NCI-H2227 (cell line): ENCODE results near the gene THADA.
A peak's percentile ranks its signal among the peaks of the same experiment; 100 is the strongest.

ENCODE experiments used
- DNase-seq: peaks from one replicate; lab custom pipeline; 2025; ENCODE audit not compliant: unreplicated experiment; lab: John Stamatoyannopoulos, UW

THADA gene

DNA sequence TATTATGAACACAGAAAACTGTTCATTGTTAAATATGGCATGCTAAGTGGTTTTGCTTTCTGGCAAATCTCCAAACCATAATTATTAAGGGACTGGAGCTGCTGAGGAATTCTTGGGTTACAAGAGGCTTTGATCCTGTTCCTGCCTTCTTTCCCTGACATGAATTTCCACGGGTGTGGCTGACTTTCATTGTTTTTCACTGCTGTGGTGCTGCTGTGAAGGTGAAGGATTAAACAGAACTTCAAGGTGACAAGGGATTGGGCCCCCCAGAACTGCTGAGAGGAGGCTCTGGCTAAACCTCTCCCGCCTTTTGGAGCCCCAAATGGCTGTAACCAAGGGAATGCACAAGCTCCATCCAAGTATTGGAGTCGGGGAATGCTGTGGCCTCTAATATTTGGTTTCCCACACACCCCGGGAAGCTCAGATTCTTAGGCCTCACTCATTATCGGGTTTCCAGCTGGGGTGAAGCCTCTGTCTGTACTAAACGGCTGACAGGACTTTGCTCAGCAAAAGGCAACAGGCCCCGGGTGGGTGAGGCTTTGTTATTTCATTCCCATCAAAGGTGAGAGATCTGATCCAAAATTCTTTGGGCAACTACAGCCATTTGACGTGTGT is 340.4 kb downstream of the THADA start:
- peak; percentile 85 for DNase-seq

- no peak for DNase-seq
Measured at GRCh38 chr2:43254331-43254730, 341.5 kb downstream of the THADA start.

DNA sequence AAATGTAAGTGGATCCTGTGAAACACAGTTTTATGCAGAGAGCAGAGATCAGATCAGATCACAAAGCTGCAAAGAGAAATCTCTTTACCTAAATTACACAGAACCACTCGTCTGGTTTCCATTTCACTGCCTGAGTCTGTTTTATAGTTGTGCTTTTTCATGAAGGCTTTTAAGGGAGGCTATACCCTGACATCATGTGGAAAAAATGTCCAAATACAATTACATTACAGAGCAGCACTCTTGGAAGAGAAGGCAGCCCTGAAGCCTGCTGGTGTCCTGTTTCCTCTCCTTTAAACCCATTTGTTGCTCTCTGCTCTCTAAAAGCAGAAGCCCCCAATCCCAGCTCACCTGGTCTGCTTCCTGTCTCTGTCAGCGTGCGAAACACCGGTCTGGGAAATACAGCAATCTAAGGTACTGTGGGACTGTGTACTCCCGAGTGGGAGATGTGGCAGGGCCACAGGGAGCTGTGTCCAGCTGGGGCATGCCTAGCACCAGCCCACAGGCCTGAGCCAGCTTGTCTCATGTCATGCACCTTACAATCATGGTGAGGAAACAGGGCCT is 344.6 kb downstream of the THADA start:
- DNase-seq: no peak

DNA sequence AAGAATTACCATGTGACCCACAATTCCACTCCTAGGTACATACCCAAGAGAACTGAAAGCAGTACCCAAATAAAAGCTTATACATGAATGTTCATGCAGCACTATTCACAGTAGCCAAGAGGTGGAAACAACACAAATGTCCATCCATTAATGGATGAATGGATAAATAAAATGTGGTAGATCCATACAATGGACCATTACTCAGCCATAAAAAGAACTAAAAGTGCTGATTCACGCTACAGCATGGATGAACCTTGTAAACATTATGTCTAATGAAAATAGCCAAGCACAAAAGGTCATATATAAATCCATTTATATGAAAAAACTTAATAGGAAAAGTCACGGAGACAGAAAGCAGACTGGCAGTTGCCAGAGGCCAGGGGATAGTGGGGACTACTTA is 345.8 kb downstream of the THADA start:
- DNase-seq: no peak

DNA sequence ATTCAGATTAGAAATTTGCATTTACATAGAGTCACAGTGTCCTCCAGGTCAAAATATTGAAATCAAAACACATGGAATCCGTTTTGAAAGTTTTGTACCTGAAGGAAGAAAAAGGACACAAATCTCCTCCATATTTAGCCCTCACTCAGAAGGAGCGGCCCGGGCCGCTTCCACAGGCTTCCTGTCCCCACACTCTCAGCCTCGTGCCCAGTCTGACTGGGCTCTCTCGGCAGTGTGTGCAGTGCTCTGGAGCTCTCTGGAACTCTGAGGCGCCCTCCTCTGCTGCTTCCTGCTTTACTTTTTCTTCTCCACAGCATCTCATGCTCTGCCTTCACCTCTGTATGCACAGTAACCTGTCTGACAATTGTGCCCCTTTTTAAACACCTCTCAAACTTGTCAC is 347.2 kb downstream of the THADA start:
- DNase-seq: no peak

DNA sequence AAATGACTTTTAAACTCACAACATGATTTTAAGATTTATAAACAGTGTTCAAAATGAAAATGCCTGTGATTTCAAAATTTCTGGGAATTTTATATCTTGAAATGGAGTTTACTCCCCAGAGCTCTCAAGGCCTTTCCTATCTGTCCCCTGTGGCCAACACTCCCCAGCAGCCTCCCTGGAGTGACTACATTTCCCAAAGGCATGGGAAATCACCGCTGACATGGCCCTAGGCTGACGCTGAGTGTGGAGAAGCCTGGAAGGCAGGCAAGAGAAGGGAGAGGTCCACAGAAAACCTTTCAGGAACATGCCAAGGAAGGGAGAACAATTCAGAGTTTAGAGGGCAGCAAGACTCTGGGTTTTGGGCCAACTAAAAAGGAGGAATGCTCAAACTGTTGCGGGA is 349.2 kb downstream of the THADA start:
- DNase-seq: no peak

GRCh38 chr2:43241558-43241957 is 354.3 kb downstream of the THADA start:
- DNase-seq: no peak

DNA sequence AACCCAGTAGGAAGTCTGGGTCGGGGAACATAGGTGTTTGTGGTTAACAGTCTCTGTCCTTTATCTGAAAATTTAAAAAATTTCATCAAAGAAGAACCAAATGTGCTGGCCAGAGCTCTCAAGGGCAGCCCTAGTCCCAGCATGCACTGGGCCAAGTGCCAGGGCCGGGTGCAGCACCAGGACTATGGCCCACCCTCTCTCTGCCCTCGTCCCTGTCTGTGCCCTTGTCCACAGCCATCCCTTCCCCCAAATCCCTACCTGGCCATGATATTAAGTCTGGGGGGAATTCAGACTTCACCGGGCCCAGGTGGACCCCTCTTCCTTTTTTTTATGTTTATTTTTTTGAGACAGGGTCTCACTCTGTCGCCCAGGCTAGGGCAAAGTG is 355.1 kb downstream of the THADA start:
- DNase-seq: no peak

DNA sequence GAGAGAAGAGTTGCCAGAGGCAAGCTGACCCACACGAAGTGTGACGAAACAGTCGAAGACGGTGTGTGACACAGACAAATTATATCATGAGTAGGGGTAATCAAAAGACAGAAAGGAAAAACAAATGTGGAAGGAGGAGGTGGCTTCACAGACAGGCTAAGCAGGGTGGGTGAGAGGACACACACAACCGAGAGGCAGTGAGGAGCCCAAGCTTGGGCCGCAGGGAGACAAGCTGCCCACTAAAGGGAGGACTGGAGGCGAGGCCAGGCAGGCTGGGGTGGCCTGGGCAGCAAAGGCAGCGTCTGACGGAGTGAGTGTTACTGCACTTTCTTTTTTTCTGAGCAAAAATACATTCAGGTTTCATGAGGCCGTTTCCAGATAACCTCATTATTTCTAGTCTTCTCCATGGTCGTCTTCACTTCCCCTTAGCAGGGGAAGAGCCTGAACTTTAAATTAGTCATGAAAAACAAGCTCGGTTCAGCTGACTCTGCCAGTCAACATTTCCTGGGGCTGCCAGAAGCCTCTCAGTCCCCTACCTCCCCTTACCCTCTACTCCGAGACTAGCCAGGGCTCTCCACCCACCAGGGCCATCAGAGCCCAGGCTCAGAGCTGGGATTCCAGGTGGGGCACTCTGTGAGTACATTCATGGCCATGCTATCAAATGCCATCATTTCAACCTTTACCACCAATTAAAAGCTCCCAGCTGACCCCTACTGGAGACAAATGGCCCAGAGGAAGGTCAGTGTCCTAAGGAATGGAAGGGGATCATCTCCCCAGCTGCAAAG is 355.7 kb downstream of the THADA start:
- no peak for DNase-seq

- DNase-seq: no peak
Measured at GRCh38 chr2:43238813-43239212, 357.0 kb downstream of the THADA start.

- DNase-seq: no peak
Measured at GRCh38 chr2:43238176-43238575, 357.7 kb downstream of the THADA start.

- DNase-seq: no peak
Measured at GRCh38 chr2:43233218-43234212, 362.3 kb downstream of the THADA start.

GRCh38 chr2:43230951-43231827 is 364.6 kb downstream of the THADA start:
- DNase-seq: no peak

- no peak for DNase-seq
Measured at GRCh38 chr2:43230351-43230885, 365.4 kb downstream of the THADA start.

- DNase-seq: no peak
Measured at GRCh38 chr2:43228756-43229659, 366.8 kb downstream of the THADA start.

- no peak for DNase-seq
Measured at GRCh38 chr2:43228321-43228751, 367.5 kb downstream of the THADA start.

DNA sequence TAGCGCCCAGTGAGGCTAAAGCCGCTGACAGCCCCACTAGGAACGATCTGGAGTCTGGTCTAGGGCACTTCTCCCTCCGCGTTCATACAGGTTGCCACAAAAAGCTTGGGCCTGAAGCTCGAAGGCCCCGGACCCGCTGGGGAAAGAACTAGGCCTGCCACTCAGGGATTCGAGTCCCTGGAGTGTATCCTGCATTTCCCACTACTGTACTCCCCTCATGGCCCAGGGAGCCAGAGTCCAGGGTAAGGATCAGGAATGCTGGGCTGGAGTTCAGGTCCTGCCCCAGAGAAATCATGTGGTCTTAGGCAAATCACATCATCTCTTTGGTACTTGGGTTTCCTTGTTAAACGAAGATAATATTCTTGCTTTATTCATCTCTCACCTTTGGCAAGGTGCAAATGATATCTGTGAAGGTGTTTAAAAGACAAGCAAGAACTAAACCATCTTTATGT is 368.0 kb downstream of the THADA start:
- no peak for DNase-seq

GRCh38 chr2:43226955-43227829 is 368.6 kb downstream of the THADA start:
- peak; percentile 82 for DNase-seq
